PC-9 (cell line): ENCODE measurements around the gene HTR3A. TPM values are rescaled to one million over a fixed set of nuclear protein-coding genes. Genes with fewer than 3 reads are reported as not detected.

Experiments used
- BruUV-seq: library from RNA; stranded (reverse); fragments of 400-500 nt; replicated peaks from 2 replicates; lab custom pipeline; 2021; lab: Mats Ljungman, UMichigan
- CTCF ChIA-PET: fragments of 300-600 bp; sonication (Branson Sonifier 250); formaldehyde crosslinking; loops from one replicate; lab custom pipeline; 2022; ENCODE audit warnings: antibody characterized with exemption; lab: Charles Lee
- POLR2A ChIA-PET: fragments of 300-600 bp; sonication (Branson Sonifier 250); formaldehyde crosslinking; loops from one replicate; lab custom pipeline; 2022; ENCODE audit warnings: antibody characterized with exemption; ENCODE audit not compliant: unreplicated experiment; lab: Charles Lee
- DNase-seq, 2 experiments: peaks; one replicate each; pipeline versions ENCODE4 v3.0.0 to v3.0.0-alpha.2; 2015 to 2022; ENCODE audit warnings: mixed read lengths in 1 of 2
- H2AFZ ChIP-seq: fragments of 200-600 bp; sonication (generic); 2 replicates; pipeline ENCODE4 v1.8.1; 2017; ENCODE audit warnings: antibody characterized with exemption
- H3F3A ChIP-seq: fragments of 200-600 bp; sonication (generic); 2 replicates; pipeline ENCODE4 v1.8.1; 2017; ENCODE audit warnings: antibody characterized with exemption, mild to moderate bottlenecking, low read depth; ENCODE audit not compliant: insufficient read depth
- H3K27ac ChIP-seq: fragments of 200-600 bp; sonication (generic); 2 replicates; pipeline ENCODE4 v1.6.1; 2016; ENCODE audit warnings: mixed run types
- H3K27me3 ChIP-seq: fragments of 200-600 bp; sonication (generic); 2 replicates; pipeline ENCODE4 v1.6.1; 2016; ENCODE audit warnings: low read depth, mixed run types; ENCODE audit not compliant: insufficient read depth
- H3K36me3 ChIP-seq: fragments of 200-600 bp; sonication (generic); 2 replicates; pipeline ENCODE4 v1.6.1; 2016; ENCODE audit warnings: low read depth, mixed run types
- H3K4me1 ChIP-seq: fragments of 200-600 bp; sonication (generic); replicated peaks from 2 replicates; pipeline ENCODE4 v1.6.1; 2016; ENCODE audit warnings: mixed run types; ENCODE audit not compliant: insufficient read depth
- H3K4me2 ChIP-seq: fragments of 200-600 bp; sonication (generic); 2 replicates; pipeline ENCODE4 v1.6.1; 2017; ENCODE audit warnings: mixed run types
- H3K4me3 ChIP-seq: fragments of 200-600 bp; sonication (generic); 2 replicates; pipeline ENCODE4 v1.6.1; 2016; ENCODE audit warnings: mixed run types
- H3K79me2 ChIP-seq: fragments of 200-600 bp; sonication (generic); 2 replicates; pipeline ENCODE4 v1.6.1; 2017; ENCODE audit warnings: low read depth, mixed run types
- H3K9me2 ChIP-seq: fragments of 200-600 bp; sonication (generic); 2 replicates; pipeline ENCODE4 v1.8.1; 2017; ENCODE audit warnings: mild to moderate bottlenecking; ENCODE audit not compliant: insufficient read depth
- H3K9me3 ChIP-seq: fragments of 200-600 bp; sonication (generic); 2 replicates; pipeline ENCODE4 v1.8.1; 2016; ENCODE audit warnings: low read depth; ENCODE audit not compliant: insufficient read depth
- H4K20me1 ChIP-seq: fragments of 200-600 bp; sonication (generic); 2 replicates; pipeline ENCODE4 v1.8.1; 2017; ENCODE audit not compliant: insufficient read depth
- CTCF ChIP-seq: fragments of 200-600 bp; sonication (generic); conservative IDR thresholded peaks from 2 replicates; pipeline ENCODE4 v1.6.1; 2017; ENCODE audit warnings: mixed run types, antibody characterized with exemption, mild to moderate bottlenecking, moderate library complexity
- EZH2 ChIP-seq: fragments of 200-600 bp; sonication (generic); IDR thresholded peaks from 2 replicates; pipeline ENCODE4 v1.8.0; 2017; ENCODE audit warnings: antibody characterized with exemption, low read depth
- intact Hi-C: fragments of 100-400 bp; cut with micrococcal nuclease; formaldehyde crosslinking; loops from one replicate; pipeline ENCODE4 v1.10.0; 2022; ENCODE audit not compliant: unreplicated experiment
- total RNA-seq: library from RNA; stranded (reverse); gene quantifications from 2 replicates; pipeline ENCODE4 v1.2.3, GENCODE V29; 2021

Gene HTR3A
- total RNA-seq, 1 experiment from 2014 or later, result not detected

DNA sequence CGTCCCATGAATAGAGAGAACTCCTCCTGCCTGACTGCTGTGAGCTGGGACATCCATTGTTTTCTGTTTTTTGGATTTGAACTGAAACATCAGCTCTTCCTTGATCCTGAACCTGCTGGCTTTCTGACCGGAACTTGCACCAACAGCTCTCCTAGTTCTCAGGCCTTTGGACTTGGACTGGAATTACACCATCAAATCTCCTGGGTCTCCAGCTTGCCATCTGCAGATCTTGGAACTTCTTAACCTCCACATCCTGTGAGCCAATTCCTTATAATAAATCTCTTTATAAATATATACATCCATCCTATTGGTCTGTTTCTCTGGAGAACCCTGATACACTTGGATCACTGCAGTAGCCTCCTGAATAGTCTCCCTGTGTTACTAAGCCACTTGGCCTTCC is 42.1 kb downstream of the HTR3A start:
- Histone ChIP-seq H3K27ac (no peak overlapping the region), H3K4me1 (no peaks in the 10 kb centered on the region), H3K4me3 (no peak overlapping the region), H3K27me3 (peaks cover 49% of the 10 kb centered on the region), H2AFZ (no peak overlapping the region), H3K36me3 (no peaks in the 10 kb centered on the region), H3K9me2 (no peaks in the 10 kb centered on the region), H3K9me3 (no peaks in the 10 kb centered on the region), H4K20me1 (no peaks in the 10 kb centered on the region), H3K4me2 (no peak overlapping the region), H3F3A (no peaks in the 10 kb centered on the region), H3K79me2 (no peaks in the 10 kb centered on the region)
- peak in 1 of 2 experiments; percentile 28 for DNase-seq
- TF ChIP-seq EZH2 (no peak), CTCF (no peak)
- CTCF ChIA-PET, result no interaction called here
- BruUV-seq, result no TSS peak
- POLR2A ChIA-PET, result no interaction called here
- intact Hi-C loops, result no loop called here

- intact Hi-C loops, result no loop called here
- no TSS peak for BruUV-seq
- no peak for TF ChIP-seq CTCF
- no peak for TF ChIP-seq EZH2
- no peak overlapping the region for H3K27ac ChIP-seq
- no peaks in the 10 kb centered on the region for H3K9me2 ChIP-seq
- H3K9me3 ChIP-seq, result no peaks in the 10 kb centered on the region
- ChIA-PET POLR2A (no interaction called here), CTCF (no interaction called here)
- H3K79me2 ChIP-seq, result no peaks in the 10 kb centered on the region
- H2AFZ ChIP-seq, result no peak overlapping the region
- no peak overlapping the region for H3K4me2 ChIP-seq
- no peaks in the 10 kb centered on the region for H3F3A ChIP-seq
- no peak overlapping the region for H3K4me3 ChIP-seq
- peak in 1 of 2 experiments; percentile 31 for DNase-seq
- H4K20me1 ChIP-seq, result no peaks in the 10 kb centered on the region
- no peaks in the 10 kb centered on the region for H3K4me1 ChIP-seq
- no peaks in the 10 kb centered on the region for H3K36me3 ChIP-seq
- peaks cover 45% of the 10 kb centered on the region for H3K27me3 ChIP-seq
These were observed 42.8 kb downstream of the HTR3A start for GRCh38 chr11:114017723-114018122.

DNA sequence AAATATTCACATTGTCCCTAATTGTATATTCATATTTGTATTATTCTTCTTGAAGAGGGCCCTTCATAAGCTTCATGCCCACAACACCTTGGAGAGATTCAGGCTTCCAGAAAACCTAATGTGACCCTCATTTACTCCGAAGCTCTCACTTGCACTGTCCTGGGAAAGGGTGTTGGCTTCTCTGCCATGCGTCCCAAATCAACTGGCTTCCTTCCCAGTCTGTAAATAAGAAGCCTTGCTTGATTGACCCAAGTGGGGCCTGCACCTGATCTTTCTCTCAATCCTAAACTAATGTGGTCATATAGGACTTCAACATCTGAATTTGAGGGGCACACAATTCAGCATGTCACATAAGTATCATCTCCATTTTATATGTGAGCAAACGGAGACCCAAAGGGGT is 44.1 kb downstream of the HTR3A start:
- H3K27ac ChIP-seq, result no peak overlapping the region
- no peak overlapping the region for H2AFZ ChIP-seq
- no peaks in the 10 kb centered on the region for H3K36me3 ChIP-seq
- no peaks in the 10 kb centered on the region for H3K9me3 ChIP-seq
- no peaks in the 10 kb centered on the region for H3K79me2 ChIP-seq
- H3K4me3 ChIP-seq, result no peak overlapping the region
- H4K20me1 ChIP-seq, result no peaks in the 10 kb centered on the region
- BruUV-seq, result no TSS peak
- H3K4me1 ChIP-seq, result no peaks in the 10 kb centered on the region
- H3K9me2 ChIP-seq, result no peaks in the 10 kb centered on the region
- H3K4me2 ChIP-seq, result no peak overlapping the region
- TF ChIP-seq EZH2 (no peak), CTCF (no peak)
- ChIA-PET POLR2A (no interaction called here), CTCF (no interaction called here)
- no peak for DNase-seq
- no peaks in the 10 kb centered on the region for H3F3A ChIP-seq
- intact Hi-C loops, result no loop called here
- H3K27me3 ChIP-seq, result peaks cover 48% of the 10 kb centered on the region
